ENCODE data around the gene CCDC50. TPM values are rescaled to one million over a fixed set of nuclear protein-coding genes. Genes with fewer than 3 reads are reported as not detected.
A peak's percentile ranks its signal among the peaks of the same experiment; 100 is the strongest.

The CCDC50 gene
- total RNA-seq, 1 experiment from 2014 or later, result 106 TPM

- intact Hi-C loops (cut with micrococcal nuclease; ENCODE audit: unreplicated experiment), result no loop called here
- H3K36me3 ChIP-seq (ENCODE audit: low read depth), result peaks cover 51% of the 10 kb centered on the region
- no peaks in the 10 kb centered on the region for H3K9me2 ChIP-seq (ENCODE audit: insufficient read depth)
- no TSS peak for BruUV-seq (replicated peaks)
- ChIA-PET CTCF (interaction anchor here (0.6 kb wide), 1 partner anchor 1250 kb away, joined by 3 read pairs; no protein-coding TSS in a partner anchor), POLR2A (ENCODE audit: unreplicated experiment) (no interaction called here)
- H2AFZ ChIP-seq, result no peak overlapping the region
- no peaks in the 10 kb centered on the region for H3K27me3 ChIP-seq (ENCODE audit: insufficient read depth, low read depth)
- TF ChIP-seq EZH2 (IDR thresholded peaks at IDR 0.05; ENCODE audit: low read depth), result no peak
- TF ChIP-seq, protein P1, sequence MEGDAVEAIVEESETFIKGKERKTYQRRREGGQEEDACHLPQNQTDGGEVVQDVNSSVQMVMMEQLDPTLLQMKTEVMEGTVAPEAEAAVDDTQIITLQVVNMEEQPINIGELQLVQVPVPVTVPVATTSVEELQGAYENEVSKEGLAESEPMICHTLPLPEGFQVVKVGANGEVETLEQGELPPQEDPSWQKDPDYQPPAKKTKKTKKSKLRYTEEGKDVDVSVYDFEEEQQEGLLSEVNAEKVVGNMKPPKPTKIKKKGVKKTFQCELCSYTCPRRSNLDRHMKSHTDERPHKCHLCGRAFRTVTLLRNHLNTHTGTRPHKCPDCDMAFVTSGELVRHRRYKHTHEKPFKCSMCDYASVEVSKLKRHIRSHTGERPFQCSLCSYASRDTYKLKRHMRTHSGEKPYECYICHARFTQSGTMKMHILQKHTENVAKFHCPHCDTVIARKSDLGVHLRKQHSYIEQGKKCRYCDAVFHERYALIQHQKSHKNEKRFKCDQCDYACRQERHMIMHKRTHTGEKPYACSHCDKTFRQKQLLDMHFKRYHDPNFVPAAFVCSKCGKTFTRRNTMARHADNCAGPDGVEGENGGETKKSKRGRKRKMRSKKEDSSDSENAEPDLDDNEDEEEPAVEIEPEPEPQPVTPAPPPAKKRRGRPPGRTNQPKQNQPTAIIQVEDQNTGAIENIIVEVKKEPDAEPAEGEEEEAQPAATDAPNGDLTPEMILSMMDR (conservative IDR thresholded peaks at IDR 0.05), result no peak
- H3K4me2 ChIP-seq, result no peak overlapping the region
- no peak for DNase-seq
- H3K27ac ChIP-seq, result no peak overlapping the region
- peaks cover 19% of the 10 kb centered on the region for H3F3A ChIP-seq (ENCODE audit: insufficient read depth, low read depth)
- peaks cover 22% of the 10 kb centered on the region for H3K79me2 ChIP-seq (ENCODE audit: low read depth)
- H4K20me1 ChIP-seq (ENCODE audit: insufficient read depth), result no peaks in the 10 kb centered on the region
- peaks cover 51% of the 10 kb centered on the region for H3K4me1 ChIP-seq (replicated peaks; ENCODE audit: insufficient read depth)
- no peaks in the 10 kb centered on the region for H3K9me3 ChIP-seq (ENCODE audit: insufficient read depth, low read depth)
- no peak overlapping the region for H3K4me3 ChIP-seq
Measured at GRCh38 chr3:191358929-191359328, 29.7 kb downstream of the CCDC50 start.

DNA sequence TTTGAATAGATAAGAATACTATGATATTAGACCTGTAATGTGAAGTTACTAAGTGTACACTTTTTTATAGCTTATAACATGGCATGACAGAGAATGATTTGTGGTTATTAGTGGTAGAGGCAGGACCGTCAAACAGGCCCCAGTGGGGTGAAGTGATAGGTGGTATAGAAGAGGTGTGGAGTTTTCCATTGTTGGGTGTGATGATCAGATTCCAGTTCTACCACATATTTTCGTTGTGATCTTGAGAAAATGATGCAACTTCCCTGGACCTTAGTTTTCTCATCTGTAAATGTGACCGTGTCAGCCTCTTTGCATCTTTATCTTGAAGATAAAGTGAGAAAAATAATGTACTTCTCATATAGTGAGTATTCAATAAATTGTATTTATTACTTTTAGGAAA lies 31.4 kb downstream of the CCDC50 start:
- intact Hi-C loops (cut with micrococcal nuclease; ENCODE audit: unreplicated experiment), result loop anchor here (1.0 kb wide), 1 partner anchor 30 kb away; the partner anchor contains the start of gene UTS2B
- Histone ChIP-seq H3K36me3 (ENCODE audit: low read depth) (peaks cover 51% of the 10 kb centered on the region), H3F3A (ENCODE audit: insufficient read depth, low read depth) (peaks cover 19% of the 10 kb centered on the region), H4K20me1 (ENCODE audit: insufficient read depth) (no peaks in the 10 kb centered on the region), H3K79me2 (ENCODE audit: low read depth) (peaks cover 10% of the 10 kb centered on the region), H3K9me2 (ENCODE audit: insufficient read depth) (no peaks in the 10 kb centered on the region), H3K27ac (peak overlapping the region; percentile 53), H3K4me1 (replicated peaks; ENCODE audit: insufficient read depth) (peaks cover 51% of the 10 kb centered on the region), H3K4me3 (no peak overlapping the region), H3K9me3 (ENCODE audit: insufficient read depth, low read depth) (no peaks in the 10 kb centered on the region), H3K27me3 (ENCODE audit: insufficient read depth, low read depth) (no peaks in the 10 kb centered on the region), H3K4me2 (peak overlapping the region; percentile 24), H2AFZ (no peak overlapping the region)
- no TSS peak for BruUV-seq (replicated peaks)
- TF ChIP-seq EZH2 (IDR thresholded peaks at IDR 0.05; ENCODE audit: low read depth), result no peak
- TF ChIP-seq, protein P1 (conservative IDR thresholded peaks at IDR 0.05), result no peak
- peak; percentile 54 to 88 for DNase-seq
- ChIA-PET POLR2A (ENCODE audit: unreplicated experiment) (interaction anchor here (0.6 kb wide), 1 partner anchor 39 kb away, joined by 5 read pairs; no protein-coding TSS in a partner anchor), CTCF (no interaction called here)

GRCh38 chr3:191361456-191361855 lies 32.3 kb downstream of the CCDC50 start:
- TF ChIP-seq EZH2 (IDR thresholded peaks at IDR 0.05; ENCODE audit: low read depth), result no peak
- TF ChIP-seq, protein P1 (conservative IDR thresholded peaks at IDR 0.05), result no peak
- ChIA-PET CTCF (interaction anchor here (0.6 kb wide), 1 partner anchor 53 kb away, joined by 3 read pairs; no protein-coding TSS in a partner anchor), POLR2A (ENCODE audit: unreplicated experiment) (no interaction called here)
- Histone ChIP-seq H3K27ac (peak overlapping the region; percentile 53; the same call in 1 of the 2 replicates), H3F3A (ENCODE audit: insufficient read depth, low read depth) (peaks cover 17% of the 10 kb centered on the region), H3K9me2 (ENCODE audit: insufficient read depth) (no peaks in the 10 kb centered on the region), H3K79me2 (ENCODE audit: low read depth) (peaks cover 1% of the 10 kb centered on the region; the same call in 1 of the 2 replicates), H3K4me2 (no peak overlapping the region), H3K27me3 (ENCODE audit: insufficient read depth, low read depth) (no peaks in the 10 kb centered on the region), H2AFZ (no peak overlapping the region), H3K4me3 (no peak overlapping the region), H4K20me1 (ENCODE audit: insufficient read depth) (no peaks in the 10 kb centered on the region), H3K36me3 (ENCODE audit: low read depth) (peaks cover 55% of the 10 kb centered on the region), H3K4me1 (replicated peaks; ENCODE audit: insufficient read depth) (peaks cover 43% of the 10 kb centered on the region), H3K9me3 (ENCODE audit: insufficient read depth, low read depth) (no peaks in the 10 kb centered on the region)
- BruUV-seq (replicated peaks), result no TSS peak
- no peak for DNase-seq
- intact Hi-C loops (cut with micrococcal nuclease; ENCODE audit: unreplicated experiment), result no loop called here

All from PC-9 (cell line).